Panc1 (cell line): ENCODE data around the gene SYNGR4.
A peak's percentile ranks its signal among the peaks of the same experiment; 100 is the strongest.

Experiments
- POLR2AphosphoS5 ChIP-seq: IDR thresholded peaks from 2 replicates; pipeline ENCODE4 v1.6.1; 2012; ENCODE audit warnings: mild to moderate bottlenecking, low read depth, low read length, moderate library complexity
- TF ChIP-seq, protein P1 (sequence below): fragments of 450-650 bp; IDR thresholded peaks from 2 replicates; pipeline ENCODE4 v1.5.1; 2017; ENCODE audit warnings: mild to moderate bottlenecking

DNA sequence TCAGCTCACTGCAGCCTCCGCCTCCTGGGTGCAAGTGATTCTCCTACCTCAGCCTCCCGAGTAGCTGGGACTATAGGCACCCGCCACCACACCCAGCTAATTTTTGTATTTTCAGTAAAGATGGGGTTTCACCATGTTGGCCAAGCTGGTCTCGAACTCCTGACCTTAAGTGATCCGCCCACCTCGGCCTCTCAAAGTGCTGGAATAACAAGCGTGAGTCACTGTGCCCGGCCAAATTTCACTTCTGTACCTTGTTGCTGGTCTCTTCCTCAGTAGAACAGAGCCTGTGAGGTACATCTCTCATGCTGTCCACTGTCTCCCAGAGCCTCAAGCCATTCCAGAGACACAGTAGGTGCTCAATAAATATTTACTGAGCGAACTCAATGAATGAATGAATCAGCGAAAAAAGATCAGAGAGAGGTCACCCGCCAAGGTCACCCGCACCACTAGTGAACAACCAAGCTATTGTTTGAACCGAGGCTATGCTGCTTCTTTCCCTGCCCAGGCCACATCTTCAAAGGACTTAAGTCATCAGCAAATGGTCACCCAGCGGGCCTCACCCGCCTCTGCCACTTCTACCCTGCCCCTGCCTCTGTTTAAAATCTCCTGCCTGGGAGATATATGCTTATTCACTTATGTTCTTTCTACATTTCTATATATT lies 9.7 kb upstream of the SYNGR4 start:
- TF ChIP-seq, protein P1, sequence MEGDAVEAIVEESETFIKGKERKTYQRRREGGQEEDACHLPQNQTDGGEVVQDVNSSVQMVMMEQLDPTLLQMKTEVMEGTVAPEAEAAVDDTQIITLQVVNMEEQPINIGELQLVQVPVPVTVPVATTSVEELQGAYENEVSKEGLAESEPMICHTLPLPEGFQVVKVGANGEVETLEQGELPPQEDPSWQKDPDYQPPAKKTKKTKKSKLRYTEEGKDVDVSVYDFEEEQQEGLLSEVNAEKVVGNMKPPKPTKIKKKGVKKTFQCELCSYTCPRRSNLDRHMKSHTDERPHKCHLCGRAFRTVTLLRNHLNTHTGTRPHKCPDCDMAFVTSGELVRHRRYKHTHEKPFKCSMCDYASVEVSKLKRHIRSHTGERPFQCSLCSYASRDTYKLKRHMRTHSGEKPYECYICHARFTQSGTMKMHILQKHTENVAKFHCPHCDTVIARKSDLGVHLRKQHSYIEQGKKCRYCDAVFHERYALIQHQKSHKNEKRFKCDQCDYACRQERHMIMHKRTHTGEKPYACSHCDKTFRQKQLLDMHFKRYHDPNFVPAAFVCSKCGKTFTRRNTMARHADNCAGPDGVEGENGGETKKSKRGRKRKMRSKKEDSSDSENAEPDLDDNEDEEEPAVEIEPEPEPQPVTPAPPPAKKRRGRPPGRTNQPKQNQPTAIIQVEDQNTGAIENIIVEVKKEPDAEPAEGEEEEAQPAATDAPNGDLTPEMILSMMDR, result no peak
- TF ChIP-seq POLR2AphosphoS5, result peak; percentile 24; the same call in 1 of the 2 replicates
